COLO829 (cell line): ENCODE measurements around the gene MAPK9.
A peak's percentile ranks its signal among the peaks of the same experiment; 100 is the strongest.

Experiments
- DNase-seq: peaks from one replicate; pipeline ENCODE4 v3.0.0; 2012; ENCODE audit warnings: low spot score

MAPK9 gene

GRCh38 chr5:180291943-180292831 lies at the start of gene MAPK9:
MAPK9 (minus strand) TSS chr5:180292083; CDS start chr5:180280561, 11,522 bp downstream.
- peak; percentile 26 for DNase-seq

- DNase-seq = no peak
Measured at GRCh38 chr5:180341595-180341994, 49.7 kb upstream of the MAPK9 start.

GRCh38 chr5:180340856-180341255 lies 49.0 kb upstream of the MAPK9 start:
- no peak for DNase-seq

GRCh38 chr5:180339583-180340183 lies 47.8 kb upstream of the MAPK9 start:
- DNase-seq = no peak

GRCh38 chr5:180338001-180338707 lies 46.3 kb upstream of the MAPK9 start:
- DNase-seq = no peak

- DNase-seq = no peak
Measured at GRCh38 chr5:180336234-180337020, 44.5 kb upstream of the MAPK9 start.

GRCh38 chr5:180335614-180336233 lies 43.8 kb upstream of the MAPK9 start:
- no peak for DNase-seq

- DNase-seq = no peak
Measured at GRCh38 chr5:180334751-180335613, 43.1 kb upstream of the MAPK9 start.

GRCh38 chr5:180334176-180334575 lies 42.3 kb upstream of the MAPK9 start:
- no peak for DNase-seq

- peak; percentile 48 for DNase-seq
Measured at GRCh38 chr5:180333661-180334060, 41.8 kb upstream of the MAPK9 start.

GRCh38 chr5:180332861-180333260 lies 41.0 kb upstream of the MAPK9 start:
- DNase-seq = no peak

- no peak for DNase-seq
Measured at GRCh38 chr5:180332051-180332517, 40.2 kb upstream of the MAPK9 start.

- no peak for DNase-seq
Measured at GRCh38 chr5:180331647-180331950, 39.7 kb upstream of the MAPK9 start.

- peak; percentile 7 for DNase-seq
Measured at GRCh38 chr5:180330810-180331646, 39.1 kb upstream of the MAPK9 start.

GRCh38 chr5:180330270-180330648 lies 38.4 kb upstream of the MAPK9 start:
- DNase-seq = no peak

- DNase-seq = no peak
Measured at GRCh38 chr5:180329606-180330269, 37.9 kb upstream of the MAPK9 start.

- no peak for DNase-seq
Measured at GRCh38 chr5:180329138-180329435, 37.2 kb upstream of the MAPK9 start.

GRCh38 chr5:180328296-180329137 lies 36.6 kb upstream of the MAPK9 start:
- DNase-seq = peak; percentile 58
